ENCODE measurements around the gene ARL8B.
"Not testable (repeated sequence)": the region's sequence is repeated elsewhere in the genome, so short reads cannot be mapped to it uniquely, and the experiment has no call there.

The ARL8B gene

DNA sequence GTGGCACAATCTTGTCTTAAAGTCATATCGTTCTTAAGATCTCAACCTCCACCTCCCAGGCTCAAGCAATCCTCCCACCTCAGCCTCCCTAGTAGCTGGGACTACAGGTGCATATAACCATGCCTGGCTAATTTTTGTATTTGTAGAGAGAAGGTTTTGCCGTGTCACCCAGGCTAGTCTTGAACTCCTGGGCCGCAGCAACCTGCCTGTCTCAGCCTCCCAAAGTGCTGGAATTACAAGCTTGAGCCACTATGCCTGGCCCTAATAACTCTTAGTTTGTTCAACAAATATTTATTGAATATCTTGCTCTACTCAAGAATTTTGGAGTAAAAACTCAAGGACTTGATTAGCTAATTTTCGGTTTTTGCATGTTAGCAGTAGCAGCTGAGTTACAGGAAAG is 46.0 kb downstream of the ARL8B start:
- H3K4me3 ChIP-seq (replicated peaks; ENCODE audit: low read depth, low read length): no peak overlapping the region
- DNase-seq (ENCODE audit: low read depth): no peak
- TF ChIP-seq CTCF (IDR thresholded peaks at IDR 0.05; ENCODE audit: low read length, missing control alignments): no peak

DNA sequence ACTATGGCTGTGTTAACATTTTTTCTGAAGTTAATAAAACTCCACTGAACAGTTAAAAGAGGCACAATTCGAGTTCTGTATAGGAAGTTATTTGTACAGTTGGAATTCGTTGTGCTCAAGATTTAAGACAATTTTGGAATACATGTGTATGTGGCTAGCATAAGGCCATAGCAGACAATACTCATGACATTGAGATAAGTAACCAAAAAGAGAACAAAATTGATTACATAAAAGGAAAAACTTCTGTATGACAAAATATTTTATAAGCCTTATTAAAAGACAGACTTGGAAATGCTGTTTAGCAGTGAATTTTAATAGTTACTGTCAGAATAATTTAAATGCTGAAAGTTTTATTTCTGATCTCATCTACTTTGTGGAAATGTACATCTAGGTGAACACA is 47.7 kb downstream of the ARL8B start:
- DNase-seq (ENCODE audit: low read depth): no peak
- no peak overlapping the region for H3K4me3 ChIP-seq (replicated peaks; ENCODE audit: low read depth, low read length)
- TF ChIP-seq CTCF (IDR thresholded peaks at IDR 0.05; ENCODE audit: low read length, missing control alignments): no peak

DNA sequence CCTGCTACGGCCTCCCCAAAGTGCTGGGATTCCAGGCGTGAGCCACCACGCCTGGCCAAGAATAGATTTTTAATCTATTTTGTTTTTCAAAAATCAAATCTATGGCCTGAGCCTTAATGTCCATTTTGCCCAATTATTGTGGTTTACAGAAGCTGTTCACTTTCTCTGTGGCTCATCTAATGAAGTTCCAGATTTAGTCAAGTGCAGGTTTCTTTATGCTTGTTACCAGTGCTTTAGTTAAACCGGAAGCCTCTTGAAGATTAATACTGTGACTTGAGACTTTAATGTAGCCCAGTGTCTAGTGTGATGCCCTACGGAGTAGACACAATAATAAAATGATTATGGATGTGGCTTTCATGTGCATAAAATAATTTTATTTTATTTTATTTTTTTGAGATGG is 48.9 kb downstream of the ARL8B start:
- DNase-seq (ENCODE audit: low read depth): no peak
- H3K4me3 ChIP-seq (replicated peaks; ENCODE audit: low read depth, low read length): no peak overlapping the region
- no peak for TF ChIP-seq CTCF (IDR thresholded peaks at IDR 0.05; ENCODE audit: low read length, missing control alignments)

GRCh38 chr3:5172018-5172417 is 49.9 kb downstream of the ARL8B start:
- DNase-seq (ENCODE audit: low read depth): no peak
- no peak overlapping the region for H3K4me3 ChIP-seq (replicated peaks; ENCODE audit: low read depth, low read length)
- no peak for TF ChIP-seq CTCF (IDR thresholded peaks at IDR 0.05; ENCODE audit: low read length, missing control alignments)

GRCh38 chr3:5179036-5179435 is 56.9 kb downstream of the ARL8B start:
- DNase-seq (ENCODE audit: low read depth): not testable (repeated sequence)

GRCh38 chr3:5181469-5182141 is 59.5 kb downstream of the ARL8B start:
- TF ChIP-seq CTCF (IDR thresholded peaks at IDR 0.05; ENCODE audit: low read length, missing control alignments): no peak
- H3K4me3 ChIP-seq (replicated peaks; ENCODE audit: low read depth, low read length): no peak overlapping the region
- DNase-seq (ENCODE audit: low read depth): no peak

More at GRCh38 chr3:5179036-5179435, 56.9 kb downstream of the ARL8B start:
- not testable (repeated sequence) for H3K4me3 ChIP-seq (replicated peaks; ENCODE audit: low read depth, low read length)

DNA sequence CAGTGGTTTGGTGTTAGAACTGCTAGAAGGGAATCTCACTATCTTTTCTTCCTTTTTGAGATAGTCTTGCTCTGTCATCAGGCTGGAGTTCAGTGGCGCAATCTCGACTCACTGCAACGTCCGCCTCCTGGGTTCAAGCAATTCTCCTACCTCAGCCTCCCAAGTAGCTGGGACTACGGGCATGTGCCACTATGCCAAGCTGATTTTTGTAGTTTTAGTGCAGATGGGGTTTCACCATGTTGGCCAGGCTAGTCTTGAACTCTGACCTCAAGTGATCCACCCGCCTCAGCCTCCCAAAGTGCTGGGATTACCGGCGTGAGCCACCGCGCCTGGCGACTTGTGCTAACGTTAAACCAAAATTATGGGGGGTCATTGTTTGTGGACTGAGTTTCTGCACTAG is 61.6 kb downstream of the ARL8B start:
- H3K4me3 ChIP-seq (replicated peaks; ENCODE audit: low read depth, low read length); DNase-seq (ENCODE audit: low read depth): not testable (repeated sequence)

- no peak for DNase-seq (ENCODE audit: low read depth)
- H3K4me3 ChIP-seq (replicated peaks; ENCODE audit: low read depth, low read length): no peak overlapping the region
- no peak for TF ChIP-seq CTCF (IDR thresholded peaks at IDR 0.05; ENCODE audit: low read length, missing control alignments)
Observed at GRCh38 chr3:5184499-5184898, 62.4 kb downstream of the ARL8B start.

All from fibroblast of pulmonary artery (primary cell).